ENCODE data around the gene DIP2B. TPM values are rescaled to one million over a fixed set of nuclear protein-coding genes. Genes with fewer than 3 reads are reported as not detected.
"Not testable (repeated sequence)": the region's sequence is repeated elsewhere in the genome, so short reads cannot be mapped to it uniquely, and the experiment has no call there.

The DIP2B gene
- total RNA-seq, 1 experiment from 2014 or later = 3.4 TPM

GRCh38 chr12:50753232-50753769, 248.5 kb downstream of the DIP2B start:
- no peaks in the 10 kb centered on the region for H3K27me3 ChIP-seq
- H3K4me3 ChIP-seq = no peak overlapping the region
- no peak for DNase-seq
- no peaks in the 10 kb centered on the region for H3K9me3 ChIP-seq
- H3K36me3 ChIP-seq = no peaks in the 10 kb centered on the region; the same call in 1 of the 2 replicates

DNA sequence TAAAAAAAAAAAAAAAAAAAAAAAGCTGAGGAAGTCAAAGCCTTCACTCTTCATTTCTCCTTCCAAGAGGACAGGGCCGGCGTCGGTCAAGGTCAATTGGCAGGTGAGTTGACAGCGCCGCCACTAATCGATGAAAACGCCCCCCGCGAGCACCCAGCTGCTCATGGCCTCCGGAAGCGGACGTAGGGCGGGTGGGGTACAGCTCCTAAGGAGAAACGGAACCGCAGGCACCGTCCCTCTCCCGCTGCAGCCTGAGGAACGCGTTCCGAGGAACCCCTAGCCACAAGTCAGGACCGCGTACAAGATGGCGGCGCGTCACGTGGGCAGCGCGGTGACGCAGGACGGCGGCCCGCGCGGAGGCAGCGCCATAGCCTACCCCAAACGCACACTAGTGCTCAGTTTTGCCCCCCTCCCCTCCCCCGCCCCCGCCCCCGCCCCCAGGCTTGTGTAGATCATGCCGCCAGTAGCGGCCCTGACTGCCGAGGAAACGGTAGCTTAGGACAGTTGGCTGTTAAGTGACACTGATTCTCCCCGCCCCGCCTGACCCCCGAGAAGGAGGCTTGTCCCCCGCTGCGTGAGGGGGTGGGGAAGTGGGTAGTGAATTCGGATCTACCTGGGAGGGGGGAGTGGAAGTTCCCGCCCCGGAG, 259.0 kb downstream of the DIP2B start, which contains the start of gene ATF1:
ATF1 (plus strand) TSS at position 463 of the 647 bp plus-strand sequence. CDS start 16,045 bp downstream, outside the sequence.
- peaks cover 2% of the 10 kb centered on the region for H3K36me3 ChIP-seq
- no peaks in the 10 kb centered on the region for H3K27me3 ChIP-seq
- DNase-seq = peak; percentile 93
- H3K9me3 ChIP-seq = no peaks in the 10 kb centered on the region
- H3K4me3 ChIP-seq = peak within 1 kb of the TSS; percentile 98

GRCh38 chr12:50764286-50765094, 259.7 kb downstream of the DIP2B start:
- Histone ChIP-seq H3K9me3 (no peaks in the 10 kb centered on the region), H3K27me3 (no peaks in the 10 kb centered on the region), H3K36me3 (peaks cover 2% of the 10 kb centered on the region), H3K4me3 (peak overlapping the region; percentile 98)
- peak; percentile 54 for DNase-seq

GRCh38 chr12:50765095-50765911, 260.5 kb downstream of the DIP2B start:
- no peaks in the 10 kb centered on the region for H3K27me3 ChIP-seq
- DNase-seq = peak; percentile 26
- peak overlapping the region; percentile 98 for H3K4me3 ChIP-seq
- H3K36me3 ChIP-seq = peaks cover 2% of the 10 kb centered on the region
- no peaks in the 10 kb centered on the region for H3K9me3 ChIP-seq

DNA sequence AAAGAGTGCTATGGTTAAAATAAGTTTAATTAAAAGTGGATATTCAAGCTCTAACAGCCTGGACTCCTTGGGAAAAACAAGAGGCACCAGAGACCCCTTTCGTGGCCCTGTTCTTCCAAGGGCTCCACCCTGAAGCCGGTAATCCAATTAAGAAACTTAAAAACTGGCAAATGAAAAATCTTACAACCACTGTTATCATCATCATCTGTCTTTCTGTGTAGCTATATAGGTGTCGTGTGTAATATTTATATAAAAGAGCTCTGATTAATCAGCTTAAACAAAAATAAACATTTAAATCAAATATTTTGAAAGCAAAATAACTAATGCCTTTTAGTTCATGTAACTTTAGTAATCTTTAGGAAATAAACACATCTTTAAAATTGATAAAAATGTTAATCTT, 263.6 kb downstream of the DIP2B start:
- no peak for DNase-seq
- H3K9me3 ChIP-seq = no peaks in the 10 kb centered on the region
- no peaks in the 10 kb centered on the region for H3K27me3 ChIP-seq
- no peak overlapping the region for H3K4me3 ChIP-seq
- peaks cover 12% of the 10 kb centered on the region for H3K36me3 ChIP-seq

DNA sequence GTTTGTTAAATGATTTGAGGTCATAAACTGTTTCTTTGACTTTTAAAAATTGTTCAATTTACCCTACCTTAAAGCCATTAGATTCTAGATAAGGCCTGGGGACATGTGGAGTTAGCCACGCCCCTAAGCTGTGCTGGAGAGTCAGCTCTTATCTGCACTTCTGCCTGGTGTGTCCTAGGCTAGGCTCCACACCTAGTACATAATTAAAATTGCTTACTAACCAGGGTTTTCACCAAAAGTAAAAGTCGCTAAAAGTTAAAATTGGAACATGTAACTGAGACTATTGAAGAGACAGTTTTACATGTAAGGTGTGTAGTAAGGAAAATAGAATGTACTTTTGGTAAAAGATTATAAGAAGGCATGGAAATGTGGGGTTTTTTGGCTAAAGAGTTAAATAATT, 264.0 kb downstream of the DIP2B start:
- DNase-seq, H3K4me3 ChIP-seq, H3K9me3 ChIP-seq, H3K27me3 ChIP-seq: not testable (repeated sequence)
- H3K36me3 ChIP-seq = peaks cover 12% of the 10 kb centered on the region

DNA sequence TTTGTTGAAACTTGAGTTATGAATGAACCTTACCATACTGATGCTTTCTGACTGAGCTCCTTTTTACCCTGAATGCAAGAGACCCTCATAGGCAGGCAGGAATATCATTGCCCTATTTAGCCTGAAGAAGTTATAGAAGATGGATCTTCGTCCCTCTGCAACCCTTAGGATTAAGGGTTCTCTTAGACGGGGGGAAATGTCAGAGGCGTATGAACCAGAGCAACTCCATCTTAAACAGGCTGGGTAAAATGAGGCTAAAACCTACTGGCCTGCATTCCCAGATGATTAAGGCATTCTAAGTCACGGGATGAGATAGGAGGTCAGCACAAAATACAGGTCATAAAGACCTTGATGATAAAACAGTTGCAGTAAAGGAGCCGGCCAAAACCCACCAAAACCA, 266.6 kb downstream of the DIP2B start:
- peaks cover 12% of the 10 kb centered on the region for H3K36me3 ChIP-seq
- H3K9me3 ChIP-seq = no peaks in the 10 kb centered on the region
- DNase-seq = no peak
- H3K27me3 ChIP-seq = no peaks in the 10 kb centered on the region
- H3K4me3 ChIP-seq = no peak overlapping the region

DNA sequence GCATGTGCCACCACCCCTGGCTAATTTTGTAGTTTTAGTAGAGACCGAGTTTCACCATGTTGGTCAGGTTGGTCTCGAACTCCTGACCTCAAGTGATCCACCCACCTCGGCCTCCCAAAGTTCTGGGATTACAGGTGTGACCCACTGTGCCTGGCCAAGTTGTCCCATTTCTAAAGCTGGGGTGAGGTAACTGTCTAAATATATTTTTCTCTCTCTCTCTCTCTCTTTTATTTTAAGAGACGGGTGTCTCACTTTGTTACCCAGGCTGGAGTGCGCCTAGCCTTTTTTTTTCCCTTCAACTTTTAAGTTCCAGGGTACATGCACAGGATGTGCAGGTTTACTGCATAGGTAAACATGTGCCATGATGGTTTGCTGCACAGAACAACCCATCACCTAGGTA, 267.7 kb downstream of the DIP2B start:
- no peaks in the 10 kb centered on the region for H3K27me3 ChIP-seq
- no peaks in the 10 kb centered on the region for H3K9me3 ChIP-seq
- H3K36me3 ChIP-seq = peaks cover 12% of the 10 kb centered on the region
- no peak overlapping the region for H3K4me3 ChIP-seq
- no peak for DNase-seq

DNA sequence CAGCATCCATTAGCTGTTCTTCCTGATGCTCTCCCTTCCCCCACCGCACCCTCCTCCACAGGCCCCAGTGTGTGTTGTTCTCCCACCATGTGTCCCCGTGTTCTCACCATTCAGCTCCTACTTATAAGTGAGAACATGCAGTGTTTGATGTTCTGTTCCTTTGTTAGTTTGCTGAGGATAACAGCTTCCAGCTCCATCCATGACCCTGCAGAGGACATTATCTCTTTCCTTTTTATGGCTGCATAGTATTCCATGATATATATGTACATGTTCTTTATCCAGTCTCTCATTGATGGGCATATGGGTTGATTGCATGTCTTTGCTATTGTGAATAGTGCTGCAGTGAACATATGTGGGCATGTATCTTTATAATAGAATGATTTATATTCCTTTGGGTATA, 268.1 kb downstream of the DIP2B start:
- DNase-seq = no peak

DNA sequence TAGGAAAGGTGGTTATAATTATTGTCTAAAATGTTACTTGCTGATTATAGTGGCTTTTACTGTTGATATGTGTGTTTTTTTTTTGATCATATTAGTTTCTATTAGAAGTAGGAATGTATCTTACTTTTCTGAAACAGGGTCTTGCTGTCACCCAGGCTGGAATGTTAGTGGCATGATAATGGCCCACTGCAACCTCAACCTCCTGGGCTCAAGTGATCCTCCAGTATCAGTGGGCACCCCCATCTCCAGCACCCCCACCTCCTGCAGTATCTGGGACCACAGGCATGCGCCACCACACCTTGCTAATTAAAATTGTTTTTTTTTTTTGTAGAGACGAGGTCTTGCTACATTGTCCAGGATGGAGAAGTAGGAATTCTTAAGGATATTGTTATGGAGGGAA, 270.5 kb downstream of the DIP2B start:
- DNase-seq = no peak
- H3K27me3 ChIP-seq = no peaks in the 10 kb centered on the region
- no peak overlapping the region for H3K4me3 ChIP-seq
- no peaks in the 10 kb centered on the region for H3K9me3 ChIP-seq
- peaks cover 12% of the 10 kb centered on the region for H3K36me3 ChIP-seq

More for the DNA sequence above, 268.1 kb downstream of the DIP2B start:
- peaks cover 12% of the 10 kb centered on the region for H3K36me3 ChIP-seq
- H3K27me3 ChIP-seq = no peaks in the 10 kb centered on the region
- no peak overlapping the region for H3K4me3 ChIP-seq
- no peaks in the 10 kb centered on the region for H3K9me3 ChIP-seq

DNA sequence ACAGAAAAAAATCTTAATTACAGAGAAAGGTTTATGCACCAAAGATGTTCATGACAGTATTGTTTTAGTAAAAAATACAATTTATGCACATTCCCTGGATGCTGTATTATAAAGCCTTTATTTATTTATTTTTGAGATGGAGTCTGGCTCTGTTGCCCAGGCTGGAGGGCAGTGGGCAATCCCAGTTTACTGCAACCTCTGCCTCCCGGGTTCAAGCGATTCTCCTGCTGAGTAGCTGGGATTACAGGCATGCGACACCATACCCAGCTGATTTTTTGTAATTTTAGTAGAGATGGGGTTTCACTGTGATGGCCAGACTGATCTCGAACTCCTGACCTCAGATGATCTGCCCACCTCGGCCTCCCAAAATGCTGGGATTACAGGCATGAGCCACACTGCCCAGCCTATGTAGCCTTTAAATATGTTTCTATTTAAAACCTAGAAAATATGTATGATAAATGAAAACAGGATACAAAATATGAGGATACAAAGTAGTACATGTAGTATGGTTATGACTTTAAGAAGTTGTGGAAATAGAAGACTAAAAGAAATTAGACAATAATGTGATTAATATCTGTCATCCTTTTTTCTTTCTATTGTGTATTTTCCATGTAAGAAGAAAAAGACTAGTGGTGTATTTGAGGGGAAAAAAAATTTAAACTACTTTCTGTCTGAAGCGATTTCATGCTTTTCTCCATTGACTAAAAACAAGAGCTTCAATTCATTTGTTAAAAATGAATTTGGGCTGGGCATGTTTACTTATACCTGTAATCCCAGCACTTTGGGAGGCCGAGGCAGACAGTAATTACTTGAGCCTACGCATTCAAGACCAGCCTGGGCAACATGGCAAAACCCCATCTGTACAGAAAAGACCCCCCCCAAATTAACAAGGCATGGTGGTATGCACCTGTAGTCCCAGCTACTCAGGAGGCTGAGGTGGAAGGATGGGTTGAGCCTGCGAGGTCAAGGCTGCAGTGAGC, 272.3 kb downstream of the DIP2B start:
- no peak for DNase-seq
- Histone ChIP-seq H3K27me3 (no peaks in the 10 kb centered on the region), H3K9me3 (no peaks in the 10 kb centered on the region), H3K4me3 (no peak overlapping the region), H3K36me3 (peaks cover 19% of the 10 kb centered on the region)

GRCh38 chr12:50778663-50779590, 274.1 kb downstream of the DIP2B start:
- H3K27me3 ChIP-seq = no peaks in the 10 kb centered on the region
- DNase-seq = no peak
- H3K4me3 ChIP-seq = no peak overlapping the region
- H3K36me3 ChIP-seq = peaks cover 26% of the 10 kb centered on the region
- no peaks in the 10 kb centered on the region for H3K9me3 ChIP-seq

DNA sequence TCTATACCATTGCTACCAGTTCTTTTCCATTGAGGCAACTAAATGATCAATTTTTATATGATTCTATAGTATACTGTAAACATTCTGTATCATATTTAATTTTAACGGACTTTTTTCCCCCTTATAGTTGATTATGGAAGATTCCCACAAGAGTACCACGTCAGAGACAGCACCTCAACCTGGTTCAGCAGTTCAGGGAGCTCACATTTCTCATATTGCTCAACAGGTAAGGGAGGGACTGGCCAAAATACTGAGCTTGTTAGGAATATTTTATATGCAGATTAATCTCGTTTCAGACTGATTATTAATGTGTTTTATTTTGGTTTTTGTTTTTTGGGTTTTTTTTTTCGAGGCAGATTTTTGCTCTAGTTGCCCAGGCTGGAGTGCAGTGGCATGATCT, 275.2 kb downstream of the DIP2B start:
- H3K27me3 ChIP-seq = no peaks in the 10 kb centered on the region
- peaks cover 29% of the 10 kb centered on the region for H3K36me3 ChIP-seq
- H3K4me3 ChIP-seq = no peak overlapping the region
- DNase-seq = no peak
- no peaks in the 10 kb centered on the region for H3K9me3 ChIP-seq

DNA sequence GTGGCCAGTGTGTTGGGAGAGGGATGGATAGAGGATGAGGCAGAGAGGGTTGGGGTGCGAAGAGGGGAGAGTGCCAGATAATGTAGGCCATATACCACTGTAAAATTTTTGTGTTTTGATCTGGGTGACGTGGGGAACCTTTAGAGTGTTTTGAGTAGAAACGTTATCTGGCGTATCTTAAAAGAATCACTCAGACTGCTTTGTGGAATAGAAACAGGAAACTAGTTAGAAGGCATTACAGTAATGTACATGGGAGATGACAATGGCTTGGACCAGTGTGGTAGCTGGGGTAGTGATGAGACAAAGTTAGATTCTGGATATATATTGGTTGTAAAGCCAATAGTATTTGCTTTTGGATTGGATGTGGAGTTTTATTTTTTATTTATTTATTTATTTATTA, 279.7 kb downstream of the DIP2B start:
- DNase-seq = no peak
- Histone ChIP-seq H3K36me3 (peaks cover 52% of the 10 kb centered on the region), H3K27me3 (no peaks in the 10 kb centered on the region), H3K9me3 (peaks cover 5% of the 10 kb centered on the region), H3K4me3 (no peak overlapping the region)

Data from MG63 (cell line).